ENCODE results near the gene DRD2.

The DRD2 gene

GRCh38 chr11:113481672-113482071, 6.5 kb upstream of the DRD2 start:
- DNase-seq, result no peak

- no peak for DNase-seq
Observed at GRCh38 chr11:113481226-113481625, 6.0 kb upstream of the DRD2 start.

GRCh38 chr11:113477321-113477720, 2.1 kb upstream of the DRD2 start:
- no peak for DNase-seq

- DNase-seq, result no peak
Observed at GRCh38 chr11:113476553-113476952, 1.4 kb upstream of the DRD2 start.

GRCh38 chr11:113474362-113475159, 637 bp downstream of the DRD2 start:
- DNase-seq, result peak in 1 of 2 donors; percentile 17

- no peak for DNase-seq
Observed at GRCh38 chr11:113473983-113474361, 1.2 kb downstream of the DRD2 start.

GRCh38 chr11:113472471-113472870, 2.7 kb downstream of the DRD2 start:
- no peak for DNase-seq

GRCh38 chr11:113470233-113470632, 5.0 kb downstream of the DRD2 start:
- no peak for DNase-seq

- DNase-seq, result no peak
Observed at GRCh38 chr11:113468726-113469345, 6.4 kb downstream of the DRD2 start.

GRCh38 chr11:113467545-113467944, 7.7 kb downstream of the DRD2 start:
- DNase-seq, result no peak

GRCh38 chr11:113465786-113466185, 9.4 kb downstream of the DRD2 start:
- no peak for DNase-seq

GRCh38 chr11:113464416-113464815, 10.8 kb downstream of the DRD2 start:
- no peak for DNase-seq

GRCh38 chr11:113462830-113463229, 12.4 kb downstream of the DRD2 start:
- DNase-seq, result no peak

GRCh38 chr11:113461639-113462038, 13.6 kb downstream of the DRD2 start:
- no peak for DNase-seq

- DNase-seq, result no peak
Observed at GRCh38 chr11:113460469-113460868, 14.7 kb downstream of the DRD2 start.

- no peak for DNase-seq
Observed at GRCh38 chr11:113458189-113458588, 17.0 kb downstream of the DRD2 start.

GRCh38 chr11:113457784-113458183, 17.4 kb downstream of the DRD2 start:
- DNase-seq, result no peak

- DNase-seq, result no peak
Observed at GRCh38 chr11:113454455-113454854, 20.7 kb downstream of the DRD2 start.

GRCh38 chr11:113449743-113450142, 25.5 kb downstream of the DRD2 start:
- no peak for DNase-seq

- no peak for DNase-seq
Observed at GRCh38 chr11:113448316-113448677, 26.9 kb downstream of the DRD2 start.

- no peak for DNase-seq
Observed at GRCh38 chr11:113447621-113448315, 27.4 kb downstream of the DRD2 start.

- DNase-seq, result no peak
Observed at GRCh38 chr11:113446938-113447337, 28.3 kb downstream of the DRD2 start.

GRCh38 chr11:113446112-113446511, 29.1 kb downstream of the DRD2 start:
- no peak for DNase-seq

- no peak for DNase-seq
Observed at GRCh38 chr11:113444502-113445123, 30.6 kb downstream of the DRD2 start.
